Astrocyte (in vitro differentiated cells and primary cell): ENCODE measurements around the gene HMCN2. TPM values are rescaled to one million over a fixed set of nuclear protein-coding genes. Genes with fewer than 3 reads are reported as not detected.

ENCODE experiments used
- DNase-seq: peaks from one replicate; pipeline ENCODE4 v3.0.0-alpha.2; 2010; ENCODE audit warnings: low read depth
- FAIRE-seq: peaks from 2 replicates; lab custom pipeline; 2011; peaks lifted over from hg19 to GRCh38; lab: Jason Lieb, UNC
- H2AFZ ChIP-seq: 2 replicates; pipeline ENCODE4 v1.6.0; 2012; ENCODE audit warnings: low read depth, low read length, inconsistent platforms
- H3K27ac ChIP-seq: 2 replicates; pipeline ENCODE4 v1.5.1; 2011; ENCODE audit warnings: low read depth, low read length, inconsistent platforms
- H3K27me3 ChIP-seq: 2 replicates; pipeline ENCODE4 v1.6.0; 2011; ENCODE audit warnings: low read length, inconsistent platforms; ENCODE audit not compliant: insufficient read depth
- H3K36me3 ChIP-seq: 2 replicates; pipeline ENCODE4 v1.5.1; 2011; ENCODE audit warnings: low read length, inconsistent platforms; ENCODE audit not compliant: insufficient read depth
- H3K4me1 ChIP-seq: 2 replicates; pipeline ENCODE4 v1.5.1; 2011; ENCODE audit warnings: low read length, inconsistent platforms; ENCODE audit not compliant: insufficient read depth
- H3K4me2 ChIP-seq: 2 replicates; pipeline ENCODE4 v1.6.0; 2012; ENCODE audit warnings: low read length, inconsistent platforms
- H3K4me3 ChIP-seq: 2 replicates; pipeline ENCODE4 v1.5.1; 2011; ENCODE audit warnings: low read depth, mild to moderate bottlenecking, low read length, inconsistent platforms; ENCODE audit not compliant: insufficient read depth
- H3K79me2 ChIP-seq: 2 replicates; pipeline ENCODE4 v1.6.0; 2012; ENCODE audit warnings: mild to moderate bottlenecking, low read length, inconsistent platforms; ENCODE audit not compliant: insufficient read depth
- H3K9ac ChIP-seq: 2 replicates; pipeline ENCODE4 v1.6.0; 2012; ENCODE audit warnings: mild to moderate bottlenecking, low read length, inconsistent platforms
- H3K9me3 ChIP-seq: 2 replicates; pipeline ENCODE4 v1.5.1; 2012; ENCODE audit warnings: low read depth, mild to moderate bottlenecking, low read length, inconsistent platforms; ENCODE audit not compliant: insufficient read depth
- H4K20me1 ChIP-seq: 2 replicates; pipeline ENCODE4 v1.6.0; 2012; ENCODE audit warnings: low read length, inconsistent platforms; ENCODE audit not compliant: insufficient read depth
- H3K27ac Mint-ChIP-seq: one replicate; pipeline ENCODE4 v1.8.0; 2021; ENCODE audit warnings: mild to moderate bottlenecking, mixed read lengths; ENCODE audit not compliant: unreplicated experiment
- H3K27me3 Mint-ChIP-seq: one replicate; pipeline ENCODE4 v1.8.0; 2021; ENCODE audit warnings: low read depth, mixed read lengths; ENCODE audit not compliant: unreplicated experiment
- H3K36me3 Mint-ChIP-seq: one replicate; pipeline ENCODE4 v1.8.0; 2021; ENCODE audit warnings: low read depth, mixed read lengths; ENCODE audit not compliant: unreplicated experiment
- H3K4me1 Mint-ChIP-seq: one replicate; pipeline ENCODE4 v1.8.0; 2021; ENCODE audit warnings: low read depth, mixed read lengths; ENCODE audit not compliant: unreplicated experiment
- H3K4me3 Mint-ChIP-seq: one replicate; pipeline ENCODE4 v1.8.0; 2021; ENCODE audit warnings: mild to moderate bottlenecking, moderate library complexity, mixed read lengths; ENCODE audit not compliant: unreplicated experiment
- H3K9me3 Mint-ChIP-seq: one replicate; pipeline ENCODE4 v1.8.0; 2021; ENCODE audit warnings: mild to moderate bottlenecking, mixed read lengths; ENCODE audit not compliant: unreplicated experiment
- EZH2 ChIP-seq: IDR thresholded peaks from 2 replicates; pipeline ENCODE4 v1.6.1; 2012; ENCODE audit warnings: mild to moderate bottlenecking, low read length, inconsistent platforms; ENCODE audit not compliant: insufficient read depth
- total RNA-seq: library from RNA; stranded (reverse); gene quantifications from 2 replicates; pipeline ENCODE4 v1.2.1, GENCODE V29; 2021
- TF ChIP-seq, protein P1 (sequence below): IDR thresholded peaks from 2 replicates; pipeline ENCODE4 v1.5.1; 2011; ENCODE audit warnings: low read depth, mild to moderate bottlenecking, inconsistent platforms, low read length, moderate library complexity; ENCODE audit not compliant: insufficient read depth

HMCN2 gene
- total RNA-seq, 1 donor from 2014 or later: 1.6 TPM

DNA sequence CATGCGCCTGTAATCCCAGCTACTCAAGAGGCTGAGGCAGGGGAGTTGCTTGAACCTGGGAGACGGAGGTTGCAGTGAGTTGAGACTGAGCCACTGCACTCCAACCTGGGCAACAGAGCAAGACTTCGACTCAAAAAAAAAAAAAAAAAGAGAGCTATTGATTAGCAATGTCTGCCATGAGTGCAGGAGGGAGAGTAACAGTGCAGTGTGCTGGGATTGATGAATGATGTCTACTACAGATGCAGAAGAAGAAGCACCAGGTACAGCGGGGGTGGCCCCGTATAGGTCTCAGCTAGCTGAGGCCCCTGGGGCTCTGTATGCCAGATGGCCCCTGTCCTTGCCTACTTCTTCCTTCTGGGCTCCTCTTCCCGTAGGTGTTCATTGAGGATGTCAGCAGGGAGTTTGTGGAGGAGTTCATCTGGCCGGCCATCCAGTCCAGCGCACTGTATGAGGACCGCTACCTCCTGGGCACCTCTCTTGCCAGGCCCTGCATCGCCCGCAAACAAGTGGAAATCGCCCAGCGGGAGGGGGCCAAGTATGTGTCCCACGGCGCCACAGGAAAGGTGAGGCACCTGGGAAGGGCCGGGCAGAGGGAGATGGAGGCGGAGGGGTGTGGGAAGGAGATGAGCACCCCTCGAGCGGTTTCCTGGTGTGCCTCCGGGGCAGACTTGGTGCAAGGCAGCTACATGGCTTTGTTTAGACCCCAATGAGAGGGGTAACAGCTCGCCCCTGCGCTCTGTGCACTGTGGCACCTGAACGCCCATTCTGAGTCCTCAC, 192.7 kb downstream of the HMCN2 start:
- no peaks in the 10 kb centered on the region for H3K79me2 ChIP-seq
- H4K20me1 ChIP-seq: no peaks in the 10 kb centered on the region
- no peaks in the 10 kb centered on the region for H3K9me3 Mint-ChIP-seq
- FAIRE-seq (no peak), DNase-seq (no peak)
- H3K27ac ChIP-seq: no peak overlapping the region
- H3K27me3 ChIP-seq: peaks cover 7% of the 10 kb centered on the region
- H2AFZ ChIP-seq: no peak overlapping the region
- H3K4me3 ChIP-seq: no peak overlapping the region
- peaks cover 18% of the 10 kb centered on the region for H3K36me3 Mint-ChIP-seq
- H3K36me3 ChIP-seq: no peaks in the 10 kb centered on the region
- no peak overlapping the region for H3K4me2 ChIP-seq
- H3K4me1 Mint-ChIP-seq: peaks cover 9% of the 10 kb centered on the region
- no peaks in the 10 kb centered on the region for H3K4me1 ChIP-seq
- peaks cover 18% of the 10 kb centered on the region for H3K27me3 Mint-ChIP-seq
- peaks cover 5% of the 10 kb centered on the region for H3K9me3 ChIP-seq
- H3K27ac Mint-ChIP-seq: no peak overlapping the region
- no peak overlapping the region for H3K4me3 Mint-ChIP-seq
- no peak overlapping the region for H3K9ac ChIP-seq
- TF ChIP-seq, protein P1, sequence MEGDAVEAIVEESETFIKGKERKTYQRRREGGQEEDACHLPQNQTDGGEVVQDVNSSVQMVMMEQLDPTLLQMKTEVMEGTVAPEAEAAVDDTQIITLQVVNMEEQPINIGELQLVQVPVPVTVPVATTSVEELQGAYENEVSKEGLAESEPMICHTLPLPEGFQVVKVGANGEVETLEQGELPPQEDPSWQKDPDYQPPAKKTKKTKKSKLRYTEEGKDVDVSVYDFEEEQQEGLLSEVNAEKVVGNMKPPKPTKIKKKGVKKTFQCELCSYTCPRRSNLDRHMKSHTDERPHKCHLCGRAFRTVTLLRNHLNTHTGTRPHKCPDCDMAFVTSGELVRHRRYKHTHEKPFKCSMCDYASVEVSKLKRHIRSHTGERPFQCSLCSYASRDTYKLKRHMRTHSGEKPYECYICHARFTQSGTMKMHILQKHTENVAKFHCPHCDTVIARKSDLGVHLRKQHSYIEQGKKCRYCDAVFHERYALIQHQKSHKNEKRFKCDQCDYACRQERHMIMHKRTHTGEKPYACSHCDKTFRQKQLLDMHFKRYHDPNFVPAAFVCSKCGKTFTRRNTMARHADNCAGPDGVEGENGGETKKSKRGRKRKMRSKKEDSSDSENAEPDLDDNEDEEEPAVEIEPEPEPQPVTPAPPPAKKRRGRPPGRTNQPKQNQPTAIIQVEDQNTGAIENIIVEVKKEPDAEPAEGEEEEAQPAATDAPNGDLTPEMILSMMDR: no peak
- TF ChIP-seq EZH2: no peak

DNA sequence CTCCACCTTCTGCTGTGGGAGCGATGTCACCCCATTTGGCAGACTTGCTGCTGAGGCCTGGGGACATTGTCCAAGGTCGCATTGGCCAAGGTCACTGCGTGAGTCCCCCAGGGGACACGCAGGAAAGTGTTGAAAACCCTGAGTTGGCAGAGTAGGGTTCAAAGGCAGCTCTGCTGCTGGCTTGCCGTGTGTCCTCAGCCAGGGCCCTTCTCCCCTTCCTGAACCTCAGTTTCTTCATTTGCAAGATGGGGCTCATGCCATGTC, 193.2 kb downstream of the HMCN2 start:
- TF ChIP-seq EZH2: no peak
- TF ChIP-seq, protein P1: no peak
- H2AFZ ChIP-seq: no peak overlapping the region
- H3K4me2 ChIP-seq: no peak overlapping the region
- no peaks in the 10 kb centered on the region for H3K9me3 Mint-ChIP-seq
- peaks cover 5% of the 10 kb centered on the region for H3K9me3 ChIP-seq
- H3K27me3 Mint-ChIP-seq: peaks cover 19% of the 10 kb centered on the region
- FAIRE-seq: no peak
- no peak overlapping the region for H3K27ac Mint-ChIP-seq
- H3K27ac ChIP-seq: no peak overlapping the region
- H3K4me1 Mint-ChIP-seq: peaks cover 5% of the 10 kb centered on the region
- H4K20me1 ChIP-seq: no peaks in the 10 kb centered on the region
- DNase-seq: no peak
- no peaks in the 10 kb centered on the region for H3K36me3 ChIP-seq
- H3K4me3 ChIP-seq: no peak overlapping the region
- H3K27me3 ChIP-seq: peaks cover 7% of the 10 kb centered on the region
- no peak overlapping the region for H3K4me3 Mint-ChIP-seq
- H3K4me1 ChIP-seq: no peaks in the 10 kb centered on the region
- peaks cover 15% of the 10 kb centered on the region for H3K36me3 Mint-ChIP-seq
- no peak overlapping the region for H3K9ac ChIP-seq
- H3K79me2 ChIP-seq: no peaks in the 10 kb centered on the region

DNA sequence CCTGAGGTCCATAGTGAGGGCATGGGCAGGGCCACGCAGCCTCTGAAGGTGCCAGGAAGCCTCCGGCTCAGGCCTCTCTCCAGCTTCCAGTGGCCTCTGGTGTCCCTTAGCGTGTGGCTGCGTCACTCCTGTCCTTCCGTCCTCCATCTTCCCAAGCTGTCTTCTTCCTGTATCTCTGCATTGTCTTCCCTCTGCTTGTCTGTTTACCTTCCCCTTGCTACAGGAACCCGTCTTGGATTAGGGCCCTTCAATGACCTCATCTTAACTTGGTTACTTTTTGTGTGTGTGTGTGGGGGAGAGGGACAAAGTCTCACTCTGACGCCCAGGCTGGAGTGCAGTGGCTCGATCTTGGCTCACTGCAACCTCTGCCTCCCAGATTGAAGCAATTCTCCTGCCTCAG, 193.6 kb downstream of the HMCN2 start:
- H3K27me3 ChIP-seq: peaks cover 7% of the 10 kb centered on the region
- H3K4me1 Mint-ChIP-seq: peaks cover under 1% of the 10 kb centered on the region
- H3K27ac Mint-ChIP-seq: no peak overlapping the region
- no peaks in the 10 kb centered on the region for H3K36me3 ChIP-seq
- no peak overlapping the region for H3K4me2 ChIP-seq
- TF ChIP-seq EZH2: no peak
- TF ChIP-seq, protein P1: no peak
- no peaks in the 10 kb centered on the region for H3K79me2 ChIP-seq
- H3K9me3 Mint-ChIP-seq: no peaks in the 10 kb centered on the region
- H3K4me3 ChIP-seq: no peak overlapping the region
- no peaks in the 10 kb centered on the region for H3K4me1 ChIP-seq
- peaks cover 15% of the 10 kb centered on the region for H3K36me3 Mint-ChIP-seq
- peaks cover 22% of the 10 kb centered on the region for H3K27me3 Mint-ChIP-seq
- no peak overlapping the region for H3K4me3 Mint-ChIP-seq
- H3K9ac ChIP-seq: no peak overlapping the region
- no peaks in the 10 kb centered on the region for H4K20me1 ChIP-seq
- FAIRE-seq (no peak), DNase-seq (no peak)
- peaks cover 5% of the 10 kb centered on the region for H3K9me3 ChIP-seq
- H3K27ac ChIP-seq: no peak overlapping the region
- no peak overlapping the region for H2AFZ ChIP-seq
